Skeletal muscle cell (primary cell): ENCODE measurements around the gene DOC2B.
"Not testable (repeated sequence)": the region's sequence is repeated elsewhere in the genome, so short reads cannot be mapped to it uniquely, and the experiment has no call there.

ENCODE experiments used
- DNase-seq: peaks from one replicate; pipeline ENCODE4 v3.0.0-alpha.2; 2010; ENCODE audit warnings: low read depth
- H3K4me3 ChIP-seq: 2 replicates; pipeline ENCODE4 v1.5.1; 2011; ENCODE audit warnings: low read depth, mild to moderate bottlenecking, control low read depth, low read length, moderate library complexity

DOC2B gene

GRCh38 chr17:181245-182049, at the start of gene DOC2B:
Gene DOC2B (minus strand): TSS chr17:181650. CDS start chr17:181479, 171 bp downstream.
- DNase-seq = no peak
- H3K4me3 ChIP-seq = no peak within 1 kb of the TSS

GRCh38 chr17:230395-230770, 48.9 kb upstream of the DOC2B start:
- no peak for DNase-seq
- no peak overlapping the region for H3K4me3 ChIP-seq

- no peak for DNase-seq
Measured at GRCh38 chr17:229709-230394, 48.4 kb upstream of the DOC2B start.

GRCh38 chr17:228951-229708, 47.7 kb upstream of the DOC2B start:
- no peak for DNase-seq
- no peak overlapping the region for H3K4me3 ChIP-seq

More at GRCh38 chr17:229709-230394, 48.4 kb upstream of the DOC2B start:
- H3K4me3 ChIP-seq = no peak overlapping the region

- no peak for DNase-seq
- H3K4me3 ChIP-seq = no peak overlapping the region
Measured at GRCh38 chr17:227946-228615, 46.6 kb upstream of the DOC2B start.

GRCh38 chr17:227078-227945, 45.9 kb upstream of the DOC2B start:
- H3K4me3 ChIP-seq = no peak overlapping the region
- no peak for DNase-seq

- DNase-seq = no peak
- H3K4me3 ChIP-seq = no peak overlapping the region
Measured at GRCh38 chr17:226108-227077, 44.9 kb upstream of the DOC2B start.

GRCh38 chr17:225551-225950, 44.1 kb upstream of the DOC2B start:
- H3K4me3 ChIP-seq = no peak overlapping the region
- no peak for DNase-seq

GRCh38 chr17:224576-224975, 43.1 kb upstream of the DOC2B start:
- not testable (repeated sequence) for DNase-seq

GRCh38 chr17:223723-224471, 42.4 kb upstream of the DOC2B start:
- DNase-seq = no peak
- no peak overlapping the region for H3K4me3 ChIP-seq

More at GRCh38 chr17:224576-224975, 43.1 kb upstream of the DOC2B start:
- H3K4me3 ChIP-seq = not testable (repeated sequence)

- DNase-seq = no peak
- no peak overlapping the region for H3K4me3 ChIP-seq
Measured at GRCh38 chr17:222172-222571, 40.7 kb upstream of the DOC2B start.

- H3K4me3 ChIP-seq = no peak overlapping the region
- no peak for DNase-seq
Measured at GRCh38 chr17:219696-220095, 38.2 kb upstream of the DOC2B start.

GRCh38 chr17:218432-219110, 37.1 kb upstream of the DOC2B start:
- no peak for DNase-seq
- no peak overlapping the region for H3K4me3 ChIP-seq

- H3K4me3 ChIP-seq = no peak overlapping the region
- DNase-seq = no peak
Measured at GRCh38 chr17:216625-217024, 35.2 kb upstream of the DOC2B start.

GRCh38 chr17:215563-216478, 34.4 kb upstream of the DOC2B start:
- DNase-seq = not testable (repeated sequence)
- H3K4me3 ChIP-seq = peak overlapping the region; percentile 13
